HEK293 (cell line): ENCODE results near the gene USP3.

Experiments used
- CTCF ChIA-PET: fragments of 350-600 bp; formaldehyde crosslinking; extraction: SDS; loops from one replicate; lab custom pipeline; 2021; ENCODE audit warnings: antibody characterized with exemption; lab: Yijun Ruan, JAX
- POLR2A ChIA-PET: fragments of 300-600 bp; formaldehyde crosslinking; extraction: SDS; loops from one replicate; lab custom pipeline; 2020; ENCODE audit warnings: antibody characterized with exemption, inconsistent platforms; lab: Yijun Ruan, JAX
- H3K27ac ChIP-seq: fragments of 200-500 bp; sonication (Bioruptor generic); 2 replicates; pipeline ENCODE4 v1.5.1; 2014; ENCODE audit warnings: low read depth, low read length, control low read depth, inconsistent platforms; ENCODE audit errors: extremely low read depth
- H3K36me3 ChIP-seq, 2 experiments: fragments of 200-500 bp in 1 of 2; sonication (Bioruptor generic) in 1 of 2; 1 replicate in 1 of 2; 2 replicates in 1 of 2; pipeline ENCODE4 v1.5.1; 2014 to 2017; ENCODE audit warnings: inconsistent platforms in 2 of 2, low read length in 2 of 2; ENCODE audit not compliant: control insufficient read depth in 2 of 2, insufficient read depth in 1 of 2
- H3K4me1 ChIP-seq: fragments of 200-500 bp; sonication (Bioruptor generic); 2 replicates; pipeline ENCODE4 v1.5.1; 2014; ENCODE audit warnings: mild to moderate bottlenecking, low read length, inconsistent platforms; ENCODE audit not compliant: control insufficient read depth, insufficient read depth
- H3K4me3 ChIP-seq: 2 replicates; pipeline ENCODE4 v1.5.1; 2011; ENCODE audit warnings: low read depth, mild to moderate bottlenecking, control low read depth, low read length, moderate library complexity
- H3K9me3 ChIP-seq: fragments of 200-500 bp; sonication (Bioruptor generic); 2 replicates; pipeline ENCODE4 v1.5.1; 2014; ENCODE audit warnings: low read depth, low read length, inconsistent platforms; ENCODE audit not compliant: control insufficient read depth, insufficient read depth
- EGR2 ChIP-seq: fragments of 450-650 bp; formaldehyde crosslinking; IDR thresholded peaks from 2 replicates; pipeline ENCODE4 v1.5.1; 2016; ENCODE audit warnings: low read depth, missing biosample characterization, missing genetic modification characterization
- SCRT2 ChIP-seq: fragments of 450-650 bp; formaldehyde crosslinking; IDR thresholded peaks from 2 replicates; pipeline ENCODE4 v1.5.1; 2016; ENCODE audit warnings: missing biosample characterization, missing genetic modification characterization
- ZFP41 ChIP-seq: fragments of 450-650 bp; formaldehyde crosslinking; IDR thresholded peaks from 2 replicates; pipeline ENCODE4 v1.5.1; 2016; ENCODE audit warnings: missing biosample characterization, missing genetic modification characterization, borderline replicate concordance
- ZNF114 ChIP-seq: fragments of 450-650 bp; formaldehyde crosslinking; IDR thresholded peaks from 2 replicates; pipeline ENCODE4 v1.5.0; 2017; ENCODE audit warnings: missing biosample characterization, missing genetic modification characterization
- ZNF133 ChIP-seq: fragments of 450-650 bp; formaldehyde crosslinking; IDR thresholded peaks from 2 replicates; pipeline ENCODE4 v1.5.1; 2016; ENCODE audit warnings: missing biosample characterization, missing genetic modification characterization
- ZNF155 ChIP-seq: fragments of 450-650 bp; formaldehyde crosslinking; IDR thresholded peaks from 2 replicates; pipeline ENCODE4 v1.5.1; 2016; ENCODE audit warnings: missing biosample characterization, missing genetic modification characterization
- ZNF292 ChIP-seq: fragments of 450-650 bp; formaldehyde crosslinking; IDR thresholded peaks from 2 replicates; pipeline ENCODE4 v1.5.1; 2016; ENCODE audit warnings: low read depth, missing biosample characterization, missing genetic modification characterization, borderline replicate concordance
- ZNF302 ChIP-seq: fragments of 450-650 bp; formaldehyde crosslinking; IDR thresholded peaks from 2 replicates; pipeline ENCODE4 v1.5.1; 2016; ENCODE audit warnings: missing biosample characterization, missing genetic modification characterization, low read depth
- ZNF391 ChIP-seq: fragments of 450-650 bp; formaldehyde crosslinking; IDR thresholded peaks from 2 replicates; pipeline ENCODE4 v1.5.1; 2016; ENCODE audit warnings: low read depth, missing biosample characterization, missing genetic modification characterization, borderline replicate concordance
- ZNF404 ChIP-seq: fragments of 450-650 bp; formaldehyde crosslinking; IDR thresholded peaks from 2 replicates; pipeline ENCODE4 v1.5.1; 2017; ENCODE audit warnings: missing biosample characterization, missing genetic modification characterization
- ZNF416 ChIP-seq: fragments of 450-650 bp; formaldehyde crosslinking; IDR thresholded peaks from 2 replicates; pipeline ENCODE4 v1.5.1; 2016; ENCODE audit warnings: missing biosample characterization, missing genetic modification characterization
- ZNF426 ChIP-seq: fragments of 450-650 bp; formaldehyde crosslinking; IDR thresholded peaks from 2 replicates; pipeline ENCODE4 v1.5.1; 2017; ENCODE audit warnings: missing biosample characterization, missing genetic modification characterization, mild to moderate bottlenecking, inconsistent platforms, moderate library complexity
- ZNF433 ChIP-seq: fragments of 450-650 bp; formaldehyde crosslinking; IDR thresholded peaks from 2 replicates; pipeline ENCODE4 v1.5.1; 2016; ENCODE audit warnings: missing biosample characterization, missing genetic modification characterization, low read depth
- ZNF664 ChIP-seq: fragments of 450-650 bp; formaldehyde crosslinking; IDR thresholded peaks from 2 replicates; pipeline ENCODE4 v1.5.1; 2016; ENCODE audit warnings: missing biosample characterization, missing genetic modification characterization
- ZNF777 ChIP-seq: fragments of 450-650 bp; formaldehyde crosslinking; IDR thresholded peaks from 2 replicates; pipeline ENCODE4 v1.5.1; 2017; ENCODE audit warnings: missing biosample characterization, missing genetic modification characterization, borderline replicate concordance
- ZNF837 ChIP-seq: fragments of 450-650 bp; formaldehyde crosslinking; IDR thresholded peaks from 2 replicates; pipeline ENCODE4 v1.5.1; 2016; ENCODE audit warnings: missing biosample characterization, missing genetic modification characterization
- TF ChIP-seq, protein P1 (sequence below): fragments of 450-650 bp; formaldehyde crosslinking; IDR thresholded peaks from 2 replicates; pipeline ENCODE4 v1.5.1; 2016; ENCODE audit warnings: missing biosample characterization, missing genetic modification characterization
- TF ChIP-seq, protein P2 (sequence below): fragments of 450-650 bp; formaldehyde crosslinking; IDR thresholded peaks from 2 replicates; pipeline ENCODE4 v1.5.1; 2017; ENCODE audit warnings: missing biosample characterization, missing genetic modification characterization
- TF ChIP-seq, protein P3 (sequence below): fragments of 450-650 bp; formaldehyde crosslinking; IDR thresholded peaks from 2 replicates; pipeline ENCODE4 v1.5.1; 2016; ENCODE audit warnings: missing biosample characterization, missing genetic modification characterization
- TF ChIP-seq, protein P4 (sequence below): fragments of 450-650 bp; formaldehyde crosslinking; IDR thresholded peaks from 2 replicates; pipeline ENCODE4 v1.5.0; 2017; ENCODE audit warnings: missing biosample characterization, missing genetic modification characterization, borderline replicate concordance
- TF ChIP-seq, protein P5 (sequence below): fragments of 450-650 bp; formaldehyde crosslinking; IDR thresholded peaks from 2 replicates; pipeline ENCODE4 v1.5.1; 2016; ENCODE audit warnings: missing biosample characterization, missing genetic modification characterization
- TF ChIP-seq, protein P6 (sequence below): fragments of 450-650 bp; formaldehyde crosslinking; IDR thresholded peaks from 2 replicates; pipeline ENCODE4 v1.5.1; 2016; ENCODE audit warnings: missing biosample characterization, missing genetic modification characterization
- TF ChIP-seq, protein P7 (sequence below): fragments of 450-650 bp; formaldehyde crosslinking; IDR thresholded peaks from 2 replicates; pipeline ENCODE4 v1.5.1; 2016; ENCODE audit warnings: missing biosample characterization, missing genetic modification characterization
- TF ChIP-seq, protein P8 (sequence below): fragments of 450-650 bp; IDR thresholded peaks from 2 replicates; pipeline ENCODE4 v1.5.1; 2018; ENCODE audit warnings: missing biosample characterization, missing genetic modification characterization

USP3 gene

DNA sequence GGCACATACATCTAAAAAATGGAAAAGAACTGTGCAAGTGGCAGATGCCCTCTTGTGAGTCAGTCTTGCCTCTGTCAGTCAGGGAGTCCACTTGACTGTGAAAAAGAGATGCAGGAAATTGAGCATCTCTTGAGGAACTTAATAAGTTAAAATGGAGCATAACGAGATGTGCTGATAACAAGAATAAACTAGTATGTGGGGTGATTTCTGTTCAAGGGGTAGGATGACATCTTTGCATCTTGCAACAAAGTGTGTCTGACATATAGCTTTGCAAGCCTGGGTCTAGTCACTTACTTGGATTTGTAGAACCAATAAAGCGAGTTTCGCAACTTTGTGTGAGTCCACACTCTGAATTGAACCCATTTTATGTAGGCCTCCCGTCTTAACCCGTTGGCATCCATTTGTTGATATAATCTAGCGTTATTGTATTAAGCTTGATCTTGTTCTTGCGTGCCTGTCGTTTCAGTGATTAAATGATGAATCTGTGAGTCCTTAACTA lies 2.2 kb downstream of the USP3 start:
- H3K4me3 ChIP-seq = peak overlapping the region; percentile 80
- ChIA-PET CTCF (interaction anchor here (0.6 kb wide), 1 partner anchor 21 kb away, joined by 4 read pairs; no protein-coding TSS in a partner anchor), POLR2A (interaction anchor here (1.6 kb wide), 1 partner anchor 47 kb away, joined by 4 read pairs; no protein-coding TSS in a partner anchor)
- no peaks in the 10 kb centered on the region for H3K9me3 ChIP-seq
- H3K27ac ChIP-seq = no peak overlapping the region
- H3K4me1 ChIP-seq = peaks cover 31% of the 10 kb centered on the region
- no peaks in the 10 kb centered on the region for H3K36me3 ChIP-seq
- TF ChIP-seq EGR2 (no peak), ZNF777 (tag by site-specific recombination) (no peak), ZNF426 (tag by site-specific recombination) (no peak), ZNF292 (tag by site-specific recombination) (no peak), ZNF416 (tag by site-specific recombination) (no peak), ZNF837 (tag by site-specific recombination) (no peak), ZNF664 (tag by site-specific recombination) (no peak), ZNF302 (tag by site-specific recombination) (no peak), ZNF433 (tag by site-specific recombination) (no peak), ZFP41 (no peak), SCRT2 (tag by site-specific recombination) (peak; percentile 90), ZNF133 (tag by site-specific recombination) (no peak), ZNF114 (tag by site-specific recombination) (no peak), ZNF155 (tag by site-specific recombination) (no peak), ZNF404 (no peak), ZNF391 (tag by site-specific recombination) (no peak)
- TF ChIP-seq, protein P1, sequence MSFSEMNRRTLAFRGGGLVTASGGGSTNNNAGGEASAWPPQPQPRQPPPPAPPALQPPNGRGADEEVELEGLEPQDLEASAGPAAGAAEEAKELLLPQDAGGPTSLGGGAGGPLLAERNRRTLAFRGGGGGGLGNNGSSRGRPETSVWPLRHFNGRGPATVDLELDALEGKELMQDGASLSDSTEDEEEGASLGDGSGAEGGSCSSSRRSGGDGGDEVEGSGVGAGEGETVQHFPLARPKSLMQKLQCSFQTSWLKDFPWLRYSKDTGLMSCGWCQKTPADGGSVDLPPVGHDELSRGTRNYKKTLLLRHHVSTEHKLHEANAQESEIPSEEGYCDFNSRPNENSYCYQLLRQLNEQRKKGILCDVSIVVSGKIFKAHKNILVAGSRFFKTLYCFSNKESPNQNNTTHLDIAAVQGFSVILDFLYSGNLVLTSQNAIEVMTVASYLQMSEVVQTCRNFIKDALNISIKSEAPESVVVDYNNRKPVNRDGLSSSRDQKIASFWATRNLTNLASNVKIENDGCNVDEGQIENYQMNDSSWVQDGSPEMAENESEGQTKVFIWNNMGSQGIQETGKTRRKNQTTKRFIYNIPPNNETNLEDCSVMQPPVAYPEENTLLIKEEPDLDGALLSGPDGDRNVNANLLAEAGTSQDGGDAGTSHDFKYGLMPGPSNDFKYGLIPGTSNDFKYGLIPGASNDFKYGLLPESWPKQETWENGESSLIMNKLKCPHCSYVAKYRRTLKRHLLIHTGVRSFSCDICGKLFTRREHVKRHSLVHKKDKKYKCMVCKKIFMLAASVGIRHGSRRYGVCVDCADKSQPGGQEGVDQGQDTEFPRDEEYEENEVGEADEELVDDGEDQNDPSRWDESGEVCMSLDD (tag by site-specific recombination) = no peak
- TF ChIP-seq, protein P2, sequence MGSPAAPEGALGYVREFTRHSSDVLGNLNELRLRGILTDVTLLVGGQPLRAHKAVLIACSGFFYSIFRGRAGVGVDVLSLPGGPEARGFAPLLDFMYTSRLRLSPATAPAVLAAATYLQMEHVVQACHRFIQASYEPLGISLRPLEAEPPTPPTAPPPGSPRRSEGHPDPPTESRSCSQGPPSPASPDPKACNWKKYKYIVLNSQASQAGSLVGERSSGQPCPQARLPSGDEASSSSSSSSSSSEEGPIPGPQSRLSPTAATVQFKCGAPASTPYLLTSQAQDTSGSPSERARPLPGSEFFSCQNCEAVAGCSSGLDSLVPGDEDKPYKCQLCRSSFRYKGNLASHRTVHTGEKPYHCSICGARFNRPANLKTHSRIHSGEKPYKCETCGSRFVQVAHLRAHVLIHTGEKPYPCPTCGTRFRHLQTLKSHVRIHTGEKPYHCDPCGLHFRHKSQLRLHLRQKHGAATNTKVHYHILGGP (tag by site-specific recombination) = no peak
- TF ChIP-seq, protein P3, sequence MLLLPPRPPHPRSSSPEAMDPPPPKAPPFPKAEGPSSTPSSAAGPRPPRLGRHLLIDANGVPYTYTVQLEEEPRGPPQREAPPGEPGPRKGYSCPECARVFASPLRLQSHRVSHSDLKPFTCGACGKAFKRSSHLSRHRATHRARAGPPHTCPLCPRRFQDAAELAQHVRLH = no peak
- TF ChIP-seq, protein P4, sequence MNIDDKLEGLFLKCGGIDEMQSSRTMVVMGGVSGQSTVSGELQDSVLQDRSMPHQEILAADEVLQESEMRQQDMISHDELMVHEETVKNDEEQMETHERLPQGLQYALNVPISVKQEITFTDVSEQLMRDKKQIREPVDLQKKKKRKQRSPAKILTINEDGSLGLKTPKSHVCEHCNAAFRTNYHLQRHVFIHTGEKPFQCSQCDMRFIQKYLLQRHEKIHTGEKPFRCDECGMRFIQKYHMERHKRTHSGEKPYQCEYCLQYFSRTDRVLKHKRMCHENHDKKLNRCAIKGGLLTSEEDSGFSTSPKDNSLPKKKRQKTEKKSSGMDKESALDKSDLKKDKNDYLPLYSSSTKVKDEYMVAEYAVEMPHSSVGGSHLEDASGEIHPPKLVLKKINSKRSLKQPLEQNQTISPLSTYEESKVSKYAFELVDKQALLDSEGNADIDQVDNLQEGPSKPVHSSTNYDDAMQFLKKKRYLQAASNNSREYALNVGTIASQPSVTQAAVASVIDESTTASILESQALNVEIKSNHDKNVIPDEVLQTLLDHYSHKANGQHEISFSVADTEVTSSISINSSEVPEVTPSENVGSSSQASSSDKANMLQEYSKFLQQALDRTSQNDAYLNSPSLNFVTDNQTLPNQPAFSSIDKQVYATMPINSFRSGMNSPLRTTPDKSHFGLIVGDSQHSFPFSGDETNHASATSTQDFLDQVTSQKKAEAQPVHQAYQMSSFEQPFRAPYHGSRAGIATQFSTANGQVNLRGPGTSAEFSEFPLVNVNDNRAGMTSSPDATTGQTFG (tag by site-specific recombination) = no peak
- TF ChIP-seq, protein P5, sequence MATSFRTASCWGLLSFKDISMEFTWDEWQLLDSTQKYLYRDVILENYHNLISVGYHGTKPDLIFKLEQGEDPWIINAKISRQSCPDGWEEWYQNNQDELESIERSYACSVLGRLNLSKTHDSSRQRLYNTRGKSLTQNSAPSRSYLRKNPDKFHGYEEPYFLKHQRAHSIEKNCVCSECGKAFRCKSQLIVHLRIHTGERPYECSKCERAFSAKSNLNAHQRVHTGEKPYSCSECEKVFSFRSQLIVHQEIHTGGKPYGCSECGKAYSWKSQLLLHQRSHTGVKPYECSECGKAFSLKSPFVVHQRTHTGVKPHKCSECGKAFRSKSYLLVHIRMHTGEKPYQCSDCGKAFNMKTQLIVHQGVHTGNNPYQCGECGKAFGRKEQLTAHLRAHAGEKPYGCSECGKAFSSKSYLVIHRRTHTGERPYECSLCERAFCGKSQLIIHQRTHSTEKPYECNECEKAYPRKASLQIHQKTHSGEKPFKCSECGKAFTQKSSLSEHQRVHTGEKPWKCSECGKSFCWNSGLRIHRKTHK (tag by site-specific recombination) = no peak
- TF ChIP-seq, protein P6, sequence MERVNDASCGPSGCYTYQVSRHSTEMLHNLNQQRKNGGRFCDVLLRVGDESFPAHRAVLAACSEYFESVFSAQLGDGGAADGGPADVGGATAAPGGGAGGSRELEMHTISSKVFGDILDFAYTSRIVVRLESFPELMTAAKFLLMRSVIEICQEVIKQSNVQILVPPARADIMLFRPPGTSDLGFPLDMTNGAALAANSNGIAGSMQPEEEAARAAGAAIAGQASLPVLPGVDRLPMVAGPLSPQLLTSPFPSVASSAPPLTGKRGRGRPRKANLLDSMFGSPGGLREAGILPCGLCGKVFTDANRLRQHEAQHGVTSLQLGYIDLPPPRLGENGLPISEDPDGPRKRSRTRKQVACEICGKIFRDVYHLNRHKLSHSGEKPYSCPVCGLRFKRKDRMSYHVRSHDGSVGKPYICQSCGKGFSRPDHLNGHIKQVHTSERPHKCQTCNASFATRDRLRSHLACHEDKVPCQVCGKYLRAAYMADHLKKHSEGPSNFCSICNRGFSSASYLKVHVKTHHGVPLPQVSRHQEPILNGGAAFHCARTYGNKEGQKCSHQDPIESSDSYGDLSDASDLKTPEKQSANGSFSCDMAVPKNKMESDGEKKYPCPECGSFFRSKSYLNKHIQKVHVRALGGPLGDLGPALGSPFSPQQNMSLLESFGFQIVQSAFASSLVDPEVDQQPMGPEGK (tag by site-specific recombination) = peak; percentile 50; the same call in 1 of the 2 replicates
- TF ChIP-seq, protein P7, sequence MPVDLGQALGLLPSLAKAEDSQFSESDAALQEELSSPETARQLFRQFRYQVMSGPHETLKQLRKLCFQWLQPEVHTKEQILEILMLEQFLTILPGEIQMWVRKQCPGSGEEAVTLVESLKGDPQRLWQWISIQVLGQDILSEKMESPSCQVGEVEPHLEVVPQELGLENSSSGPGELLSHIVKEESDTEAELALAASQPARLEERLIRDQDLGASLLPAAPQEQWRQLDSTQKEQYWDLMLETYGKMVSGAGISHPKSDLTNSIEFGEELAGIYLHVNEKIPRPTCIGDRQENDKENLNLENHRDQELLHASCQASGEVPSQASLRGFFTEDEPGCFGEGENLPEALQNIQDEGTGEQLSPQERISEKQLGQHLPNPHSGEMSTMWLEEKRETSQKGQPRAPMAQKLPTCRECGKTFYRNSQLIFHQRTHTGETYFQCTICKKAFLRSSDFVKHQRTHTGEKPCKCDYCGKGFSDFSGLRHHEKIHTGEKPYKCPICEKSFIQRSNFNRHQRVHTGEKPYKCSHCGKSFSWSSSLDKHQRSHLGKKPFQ (tag by site-specific recombination) = peak; percentile 75; the same call in 1 of the 2 replicates
- TF ChIP-seq, protein P8, sequence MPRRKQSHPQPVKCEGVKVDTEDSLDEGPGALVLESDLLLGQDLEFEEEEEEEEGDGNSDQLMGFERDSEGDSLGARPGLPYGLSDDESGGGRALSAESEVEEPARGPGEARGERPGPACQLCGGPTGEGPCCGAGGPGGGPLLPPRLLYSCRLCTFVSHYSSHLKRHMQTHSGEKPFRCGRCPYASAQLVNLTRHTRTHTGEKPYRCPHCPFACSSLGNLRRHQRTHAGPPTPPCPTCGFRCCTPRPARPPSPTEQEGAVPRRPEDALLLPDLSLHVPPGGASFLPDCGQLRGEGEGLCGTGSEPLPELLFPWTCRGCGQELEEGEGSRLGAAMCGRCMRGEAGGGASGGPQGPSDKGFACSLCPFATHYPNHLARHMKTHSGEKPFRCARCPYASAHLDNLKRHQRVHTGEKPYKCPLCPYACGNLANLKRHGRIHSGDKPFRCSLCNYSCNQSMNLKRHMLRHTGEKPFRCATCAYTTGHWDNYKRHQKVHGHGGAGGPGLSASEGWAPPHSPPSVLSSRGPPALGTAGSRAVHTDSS (tag by site-specific recombination) = no peak
